HepG2 (cell line): ENCODE measurements around the gene FETUB. TPM values are rescaled to one million over a fixed set of nuclear protein-coding genes. Genes with fewer than 3 reads are reported as not detected.

ENCODE experiments used
- ARID3A ChIP-seq: IDR thresholded peaks from 2 replicates; pipeline ENCODE4 v1.6.1; 2012; ENCODE audit warnings: low read depth, low read length, improper control_type of control experiment
- CEBPG ChIP-seq: IDR thresholded peaks from 2 replicates; pipeline ENCODE4 v1.6.1; 2016
- CHCHD3 ChIP-seq: sonication (generic); formaldehyde crosslinking; IDR thresholded peaks from 2 replicates; pipeline ENCODE4 v1.8.0; 2022; ENCODE audit warnings: mild to moderate bottlenecking, missing genetic modification reagents, moderate library complexity
- CREBL2 ChIP-seq: sonication (generic); formaldehyde crosslinking; IDR thresholded peaks from 2 replicates; pipeline ENCODE4 v1.8.1; 2023; ENCODE audit warnings: missing genetic modification reagents, mild to moderate bottlenecking, borderline replicate concordance
- EHMT2 ChIP-seq: fragments of 200-600 bp; sonication (generic); IDR thresholded peaks from 2 replicates; pipeline ENCODE4 v1.7.0; 2017; ENCODE audit warnings: antibody characterized with exemption, low read depth, low read length, borderline replicate concordance
- HNRNPH1 ChIP-seq: fragments of 200-400 bp; formaldehyde crosslinking; optimal IDR thresholded peaks from 2 replicates; pipeline ENCODE3; 2017; ENCODE audit warnings: mild to moderate bottlenecking, low read depth, low read length
- MAZ ChIP-seq, 2 experiments: sonication (generic) in 1 of 2; formaldehyde crosslinking in 1 of 2; IDR thresholded peaks; 2 replicates each; pipeline versions ENCODE4 v1.5.0 to v1.6.1; 2012 to 2020; ENCODE audit warnings: low read depth in 2 of 2, mild to moderate bottlenecking in 2 of 2, borderline replicate concordance in 1 of 2, improper control_type of control experiment in 1 of 2, low read length in 1 of 2, missing genetic modification reagents in 1 of 2, moderate library complexity in 1 of 2
- MED1 ChIP-seq: sonication (generic); formaldehyde crosslinking; IDR thresholded peaks from 2 replicates; pipeline ENCODE4 v1.4.0; 2020; ENCODE audit warnings: missing genetic modification reagents
- MED8 ChIP-seq: sonication (generic); formaldehyde crosslinking; IDR thresholded peaks from 2 replicates; pipeline ENCODE4 v1.8.1; 2023; ENCODE audit warnings: mild to moderate bottlenecking, missing genetic modification reagents; ENCODE audit not compliant: insufficient replicate concordance
- MIER3 ChIP-seq: IDR thresholded peaks from 2 replicates; pipeline ENCODE4 v1.6.1; 2016; ENCODE audit warnings: missing compliant biosample characterization, borderline replicate concordance
- MYC ChIP-seq: sonication (generic); formaldehyde crosslinking; IDR thresholded peaks from 2 replicates; pipeline ENCODE4 v1.9.0; 2021; ENCODE audit warnings: missing genetic modification reagents, borderline replicate concordance
- SRY ChIP-seq: sonication (generic); formaldehyde crosslinking; IDR thresholded peaks from 2 replicates; pipeline ENCODE4 v1.8.0; 2022; ENCODE audit warnings: mild to moderate bottlenecking, missing genetic modification reagents
- TAF15 ChIP-seq: fragments of 200-400 bp; formaldehyde crosslinking; IDR thresholded peaks from one replicate; pipeline ENCODE4 v1.6.1; 2018; ENCODE audit warnings: mild to moderate bottlenecking, low read depth, low read length; ENCODE audit not compliant: poor library complexity, severe bottlenecking
- THAP11 ChIP-seq: IDR thresholded peaks from 2 replicates; pipeline ENCODE4 v1.6.1; 2016; ENCODE audit warnings: missing biosample characterization, missing genetic modification reagents
- U2AF2 ChIP-seq: fragments of 200-400 bp; formaldehyde crosslinking; IDR thresholded peaks from 2 replicates; pipeline ENCODE4 v1.6.1; 2017; ENCODE audit warnings: low read depth, mild to moderate bottlenecking, low read length
- ZBTB33 ChIP-seq: sonication (generic); formaldehyde crosslinking; IDR thresholded peaks from 2 replicates; pipeline ENCODE4 v1.4.0; 2020; ENCODE audit warnings: missing genetic modification reagents
- ZFP36L1 ChIP-seq: sonication (generic); formaldehyde crosslinking; IDR thresholded peaks from 2 replicates; pipeline ENCODE4 v1.8.0; 2022; ENCODE audit warnings: mild to moderate bottlenecking, missing genetic modification reagents, moderate library complexity
- ZMYM4 ChIP-seq: sonication (generic); formaldehyde crosslinking; IDR thresholded peaks from 2 replicates; pipeline ENCODE4 v1.8.1; 2023; ENCODE audit warnings: mild to moderate bottlenecking, missing genetic modification reagents
- ZNF205 ChIP-seq: IDR thresholded peaks from 2 replicates; pipeline ENCODE4 v1.6.1; 2018; ENCODE audit warnings: missing biosample characterization, missing genetic modification reagents
- ZNF329 ChIP-seq: sonication (generic); formaldehyde crosslinking; IDR thresholded peaks from 2 replicates; pipeline ENCODE4 v1.9.0; 2021; ENCODE audit warnings: low read depth, mild to moderate bottlenecking, missing genetic modification reagents
- ZNF350 ChIP-seq: sonication (generic); formaldehyde crosslinking; IDR thresholded peaks from 2 replicates; pipeline ENCODE4 v1.4.0; 2020; ENCODE audit warnings: mild to moderate bottlenecking, low read depth, missing genetic modification reagents, borderline replicate concordance
- ZNF564 ChIP-seq: sonication (generic); formaldehyde crosslinking; IDR thresholded peaks from 2 replicates; pipeline ENCODE4 v1.8.1; 2023; ENCODE audit warnings: mild to moderate bottlenecking, missing genetic modification reagents
- ZNF614 ChIP-seq: IDR thresholded peaks from 2 replicates; pipeline ENCODE4 v1.6.1; 2018; ENCODE audit warnings: missing biosample characterization, missing genetic modification reagents, inconsistent platforms, borderline replicate concordance
- ZNF782 ChIP-seq: sonication (generic); formaldehyde crosslinking; IDR thresholded peaks from 2 replicates; pipeline ENCODE4 v1.4.0; 2020; ENCODE audit warnings: missing genetic modification reagents, mild to moderate bottlenecking, borderline replicate concordance
- ZZZ3 ChIP-seq: sonication (generic); formaldehyde crosslinking; IDR thresholded peaks from 2 replicates; pipeline ENCODE4 v1.4.0; 2020; ENCODE audit warnings: missing genetic modification reagents, mild to moderate bottlenecking, borderline replicate concordance
- polyA plus RNA-seq, 8 experiments: library from polyadenylated mRNA; depleted of rRNA in 3 of 8; stranded (reverse) in 7 of 8; unstranded in 1 of 8; fragments of >200 nt; fragmentation: Illumina TruSeq in 4 of 8; extraction: Trizol in 4 of 8; gene quantifications; 2 replicates each; pipeline versions ENCODE4 v1.2.1 to v1.2.3, GENCODE V29; 2011 to 2016; ENCODE audit warnings: low read depth in 4 of 8, missing spikeins in 1 of 8, mixed read lengths in 1 of 8; ENCODE audit not compliant: insufficient read depth in 1 of 8
- total RNA-seq, 5 experiments: library from RNA; depleted of rRNA; stranded (reverse); fragments of >200 nt; fragmentation: Illumina TruSeq; extraction: Trizol; gene quantifications; 2 replicates each; pipeline ENCODE4 v1.2.3, GENCODE V29; 2016; ENCODE audit warnings: low read depth in 1 of 5

FETUB gene
- total and polyA plus RNA-seq, 2 of the 13 experiments (the other 11 are each of a cell fraction or from before 2014, with no cell fraction given) = 2.1 to 4.4 TPM

DNA sequence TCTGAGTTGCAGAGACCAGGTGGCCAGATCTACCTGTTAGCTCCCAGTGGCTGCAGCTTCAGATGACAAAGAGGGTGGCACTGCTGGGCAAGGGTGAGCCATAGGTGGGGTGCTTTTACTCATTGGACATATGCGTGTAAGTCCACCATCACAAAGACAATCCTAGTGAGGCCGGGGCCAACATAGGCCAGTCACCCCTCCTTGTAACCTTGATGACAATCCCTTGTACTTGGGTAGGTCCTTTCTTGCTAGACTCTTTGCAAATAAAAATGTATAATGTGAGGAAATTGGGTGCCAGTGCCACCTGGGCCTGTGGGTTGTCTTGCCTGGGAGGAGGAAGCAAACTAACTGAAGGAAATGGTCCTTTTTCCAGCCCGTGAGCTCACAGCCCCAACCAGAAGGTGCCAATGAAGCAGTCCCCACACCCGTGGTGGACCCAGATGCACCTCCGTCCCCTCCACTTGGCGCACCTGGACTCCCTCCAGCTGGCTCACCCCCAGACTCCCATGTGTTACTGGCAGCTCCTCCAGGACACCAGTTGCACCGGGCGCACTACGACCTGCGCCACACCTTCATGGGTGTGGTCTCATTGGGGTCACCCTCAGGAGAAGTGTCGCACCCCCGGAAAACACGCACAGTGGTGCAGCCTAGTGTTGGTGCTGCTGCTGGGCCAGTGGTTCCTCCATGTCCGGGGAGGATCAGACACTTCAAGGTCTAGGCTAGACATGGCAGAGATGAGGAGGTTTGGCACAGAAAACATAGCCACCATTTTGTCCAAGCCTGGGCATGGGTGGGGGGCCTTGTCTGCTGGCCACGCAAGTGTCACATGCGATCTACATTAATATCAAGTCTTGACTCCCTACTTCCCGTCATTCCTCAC is 19.7 kb upstream of the FETUB start (continued):
- TF ChIP-seq TAF15 (peak; percentile 72), ZNF614 (CRISPR knock-in tag) (no peak), CREBL2 (CRISPR knock-in tag) (no peak), U2AF2 (no peak), ZNF205 (CRISPR knock-in tag) (0 out of 2 replicates have a peak, but pooled peaks have one; percentile 21), ARID3A (no peak), HNRNPH1 (peak; percentile 79), ZNF782 (0 out of 2 replicates have a peak, but pooled peaks have one; percentile 27), ZBTB33 (CRISPR knock-in tag) (peak; percentile 46; the same call in 1 of the 2 replicates), ZMYM4 (CRISPR knock-in tag) (peak; percentile 57; the same call in 1 of the 2 replicates), EHMT2 (no peak), ZFP36L1 (CRISPR knock-in tag) (peak; percentile 86; the same call in 1 of the 2 replicates), MAZ (IDR thresholded peaks at IDR 0.05; ENCODE audit: borderline replicate concordance, low read depth, low read length) (no peak), MAZ (CRISPR knock-in tag; IDR thresholded peaks at IDR 0.05; ENCODE audit: low read depth) (peak; percentile 68; the same call in 1 of the 2 replicates), MED8 (CRISPR knock-in tag) (peak; percentile 82), MED1 (CRISPR knock-in tag) (no peak; the same call in none of the 2 replicates), ZZZ3 (CRISPR knock-in tag) (peak; percentile 47; the same call in 1 of the 2 replicates), CEBPG (no peak), ZNF329 (CRISPR knock-in tag) (peak; percentile 71; the same call in 1 of the 2 replicates), THAP11 (CRISPR knock-in tag) (peak; percentile 26; the same call in 1 of the 2 replicates), MIER3 (CRISPR knock-in tag) (0 out of 2 replicates have a peak, but pooled peaks have one; percentile 64), ZNF350 (peak; percentile 82), MYC (CRISPR knock-in tag) (peak; percentile 50), CHCHD3 (CRISPR knock-in tag) (0 out of 2 replicates have a peak, but pooled peaks have one; percentile 39), SRY (CRISPR knock-in tag) (no peak), ZNF564 (CRISPR knock-in tag) (peak; percentile 89)
